B cell (primary cell): ENCODE measurements around the gene GFOD2. TPM values are rescaled to one million over a fixed set of nuclear protein-coding genes. Genes with fewer than 3 reads are reported as not detected.

ENCODE experiments used
- ATAC-seq: fragments of 200-7000 bp; cut with Tn5 transposase; one replicate; pipeline ENCODE4 v1.10.0; 2021; ENCODE audit warnings: low read depth, mild to moderate bottlenecking, moderate number of reproducible peaks, moderate library complexity
- CTCF ChIA-PET: fragments of 350-600 bp; sonication (Branson Sonifier 250); formaldehyde crosslinking; loops from one replicate; lab custom pipeline; 2021; ENCODE audit warnings: antibody characterized with exemption, inconsistent platforms; lab: Charles Lee
- POLR2A ChIA-PET: fragments of 350-600 bp; sonication (Branson Sonifier 250); formaldehyde crosslinking; loops from one replicate; lab custom pipeline; 2021; ENCODE audit warnings: antibody characterized with exemption; lab: Charles Lee
- DNase-seq: peaks from one replicate; pipeline ENCODE4 v3.0.0; 2013
- H2AFZ ChIP-seq: 2 replicates; pipeline ENCODE4 v1.6.1; 2012; ENCODE audit warnings: mild to moderate bottlenecking, low read depth, low read length; ENCODE audit not compliant: insufficient read depth, poor library complexity, severe bottlenecking
- H3K27ac ChIP-seq, 2 donors: 1 replicate in 1 of 2; 2 replicates in 1 of 2; pipeline ENCODE4 v1.5.1; 2012 to 2013; ENCODE audit warnings: low read length in 2 of 2, mild to moderate bottlenecking in 2 of 2, moderate library complexity in 1 of 2
- H3K27me3 ChIP-seq, 4 experiments: fragments of 200-600 bp in 1 of 4; sonication (generic) in 1 of 4; replicated peaks in 1 of 4; 1 replicate in 2 of 4; 2 replicates in 2 of 4; pipeline versions ENCODE4 v1.6.1 to v1.7.0; 2013 to 2016; ENCODE audit warnings: low read length in 3 of 4, mild to moderate bottlenecking in 2 of 4, mixed read lengths in 1 of 4, moderate library complexity in 1 of 4; ENCODE audit not compliant: insufficient read depth in 4 of 4, control insufficient read depth in 3 of 4; ENCODE audit errors: control extremely low read depth in 1 of 4
- H3K36me3 ChIP-seq, 2 experiments: replicated peaks in 1 of 2; 1 replicate in 1 of 2; 2 replicates in 1 of 2; pipeline versions ENCODE4 v1.6.1 to v1.7.1; 2013; ENCODE audit warnings: low read length in 1 of 2; ENCODE audit not compliant: insufficient read depth in 2 of 2, control insufficient read depth in 1 of 2; ENCODE audit errors: control extremely low read depth in 1 of 2, extremely low read depth in 1 of 2
- H3K4me1 ChIP-seq, 2 donors: fragments of 200-600 bp in 1 of 2; sonication (generic) in 1 of 2; 1 replicate in 1 of 2; 2 replicates in 1 of 2; pipeline versions ENCODE4 v1.5.1 to v1.6.1; 2013 to 2017; ENCODE audit warnings: low read length in 2 of 2; ENCODE audit not compliant: control insufficient read depth in 2 of 2, insufficient read depth in 2 of 2
- H3K4me2 ChIP-seq: replicated peaks from 2 replicates; pipeline ENCODE3; 2012; ENCODE audit warnings: mild to moderate bottlenecking, low read depth, low read length; ENCODE audit not compliant: poor library complexity, severe bottlenecking
- H3K4me3 ChIP-seq, 5 experiments: fragments of 200-600 bp in 1 of 5; sonication (generic) in 1 of 5; 1 replicate in 3 of 5; 2 replicates in 2 of 5; pipeline versions ENCODE4 v1.5.1 to v1.7.0; 2011 to 2016; ENCODE audit warnings: low read length in 4 of 5, mild to moderate bottlenecking in 4 of 5, low read depth in 2 of 5, control low read depth in 1 of 5, moderate library complexity in 1 of 5; ENCODE audit not compliant: insufficient read depth in 1 of 5; ENCODE audit errors: control extremely low read depth in 1 of 5, extremely low read depth in 1 of 5
- H3K79me2 ChIP-seq: fragments of 200-600 bp; sonication (generic); one replicate; pipeline ENCODE4 v1.6.0; 2016; ENCODE audit warnings: low read length; ENCODE audit not compliant: control insufficient read depth, insufficient read depth
- H3K9ac ChIP-seq: fragments of 200-600 bp; sonication (generic); 2 replicates; pipeline ENCODE4 v1.6.1; 2017; ENCODE audit warnings: mild to moderate bottlenecking, low read length, moderate library complexity
- H3K9me3 ChIP-seq, 3 donors: one replicate each; pipeline versions ENCODE4 v1.6.1 to v1.7.1; 2013; ENCODE audit warnings: low read length in 2 of 3; ENCODE audit not compliant: control insufficient read depth in 2 of 3, insufficient read depth in 1 of 3; ENCODE audit errors: control extremely low read depth in 1 of 3
- H4K20me1 ChIP-seq: 2 replicates; pipeline ENCODE4 v1.6.0; 2012; ENCODE audit warnings: mild to moderate bottlenecking, low read length; ENCODE audit not compliant: insufficient read depth, control insufficient read depth, poor library complexity, severe bottlenecking
- H3K27ac Mint-ChIP-seq: one replicate; pipeline ENCODE4 v1.8.0; 2021; ENCODE audit warnings: mixed read lengths
- H3K27me3 Mint-ChIP-seq: one replicate; pipeline ENCODE4 v1.8.0; 2021; ENCODE audit warnings: mixed read lengths
- H3K4me1 Mint-ChIP-seq: one replicate; pipeline ENCODE4 v1.8.0; 2021; ENCODE audit warnings: mixed read lengths
- H3K4me3 Mint-ChIP-seq: one replicate; pipeline ENCODE4 v1.8.0; 2021; ENCODE audit warnings: mixed read lengths
- H3K9me3 Mint-ChIP-seq: one replicate; pipeline ENCODE4 v1.8.0; 2022; ENCODE audit warnings: mixed read lengths; ENCODE audit not compliant: insufficient read depth
- CTCF ChIP-seq: fragments of 200-600 bp; IDR thresholded peaks from one replicate; pipeline ENCODE4 v1.8.0; 2022; ENCODE audit warnings: antibody characterized with exemption, mild to moderate bottlenecking
- EZH2 ChIP-seq: IDR thresholded peaks from 2 replicates; pipeline ENCODE4 v1.6.1; 2012; ENCODE audit warnings: borderline replicate concordance, low read depth, mild to moderate bottlenecking, moderate library complexity, low read length; ENCODE audit not compliant: insufficient read depth, poor library complexity, severe bottlenecking
- WGBS: methylation state at CpG from one replicate; pipeline ENCODE4 v1.1.5; 2013; ENCODE audit warnings: missing lambda C conversion rate; ENCODE audit not compliant: insufficient coverage; 5-methylcytosine and 5-hydroxymethylcytosine counted together
- intact Hi-C: fragments of 100-400 bp; cut with micrococcal nuclease; formaldehyde crosslinking; loops from one replicate; pipeline ENCODE4 v1.10.0; 2022
- polyA plus RNA-seq: library from polyadenylated mRNA; depleted of rRNA; stranded (reverse); fragments of >200 nt; gene quantifications from 2 replicates; pipeline ENCODE4 v1.2.3, GENCODE V29; 2012
- total RNA-seq, 2 donors: library from RNA; stranded (reverse); fragments of 120-200 nt in 1 of 2; gene quantifications; 1 replicate in 1 of 2; 2 replicates in 1 of 2; pipeline versions ENCODE4 v1.2.3 to v1.2.4, GENCODE V29; 2013 to 2022

Gene GFOD2
- total and polyA plus RNA-seq, 2 donors (not counting 1 experiment from before 2014, with no cell fraction given): 11.9 to 18.2 TPM

GRCh38 chr16:67673712-67674580, 45.2 kb downstream of the GFOD2 start:
- H3K4me1 Mint-ChIP-seq: peaks cover 31% of the 10 kb centered on the region
- H4K20me1 ChIP-seq: no peaks in the 10 kb centered on the region
- no peak overlapping the region for H3K27ac ChIP-seq
- H3K36me3 ChIP-seq: no peaks in the 10 kb centered on the region
- ChIA-PET CTCF (interaction anchor here (0.8 to 11.7 kb wide), 13 partner anchors 11 to 367 kb away, joined by 3 to 136 read pairs (median 9); partner anchors contain the start of genes GFOD2, NRN1L and NUTF2), POLR2A (interaction anchor here (0.5 to 2.0 kb wide), 2 partner anchors 46 to 694 kb away, joined by 3 to 4 read pairs; partner anchors contain the start of gene GFOD2)
- no peak overlapping the region for H2AFZ ChIP-seq
- no peak overlapping the region for H3K4me3 Mint-ChIP-seq
- no peaks in the 10 kb centered on the region for H3K79me2 ChIP-seq
- peak overlapping the region; percentile 53 for H3K27ac Mint-ChIP-seq
- H3K4me1 ChIP-seq: peaks cover 14 to 28% of the 10 kb centered on the region in 2 donors
- H3K4me3 ChIP-seq: no peak overlapping the region
- H3K27me3 Mint-ChIP-seq: no peaks in the 10 kb centered on the region
- TF ChIP-seq CTCF (no peak), EZH2 (no peak)
- no peak overlapping the region for H3K9ac ChIP-seq
- no peaks in the 10 kb centered on the region for H3K27me3 ChIP-seq
- no peak for ATAC-seq
- WGBS: 42% methylated on average over 16 of the region's 21 CpGs
- no peaks in the 10 kb centered on the region for H3K9me3 Mint-ChIP-seq
- H3K9me3 ChIP-seq: no peaks in the 10 kb centered on the region
- peak; percentile 14 for DNase-seq
- intact Hi-C loops: loop anchor here (2.0 kb wide), 1 partner anchor 45 kb away; the partner anchor contains the start of gene GFOD2
- H3K4me2 ChIP-seq: no peak overlapping the region
